IMR-90 (cell line): Measurements from ENCODE around the gene PPP1R1A. TPM values are rescaled to one million over a fixed set of nuclear protein-coding genes. Genes with fewer than 3 reads are reported as not detected.

Experiments
- ATAC-seq: fragments of 200-7000 bp; cut with Tn5 transposase; 2 replicates; pipeline ENCODE4 v1.9.1; 2020; ENCODE audit warnings: low read depth, mild to moderate bottlenecking, moderate library complexity
- BruUV-seq: library from RNA; stranded (reverse); fragments of 400-500 nt; replicated peaks from 2 replicates; lab custom pipeline; 2021; lab: Mats Ljungman, UMichigan
- CTCF ChIA-PET: fragments of 300-600 bp; formaldehyde crosslinking; extraction: SDS; loops from one replicate; lab custom pipeline; 2021; ENCODE audit warnings: antibody characterized with exemption; lab: Yijun Ruan, JAX
- POLR2A ChIA-PET: fragments of 300-600 bp; sonication (Branson Sonifier 250); formaldehyde crosslinking; loops from one replicate; lab custom pipeline; 2022; ENCODE audit warnings: antibody characterized with exemption; ENCODE audit not compliant: unreplicated experiment; lab: Charles Lee
- DNase-seq: peaks from one replicate; pipeline ENCODE4 v3.0.0; 2013
- H2AFZ ChIP-seq: replicated peaks from 2 replicates; pipeline ENCODE3; 2013; ENCODE audit warnings: low read length, mild to moderate bottlenecking; ENCODE audit not compliant: poor library complexity
- H2AK5ac ChIP-seq: 2 replicates; pipeline ENCODE4 v1.6.1; 2013; ENCODE audit warnings: low read depth, low read length, inconsistent platforms
- H2AK9ac ChIP-seq: replicated peaks from 2 replicates; pipeline ENCODE3; 2013; ENCODE audit warnings: mild to moderate bottlenecking, low read depth, low read length, moderate library complexity; ENCODE audit not compliant: poor library complexity
- H2BK120ac ChIP-seq: 2 replicates; pipeline ENCODE4 v1.6.1; 2013; ENCODE audit warnings: low read depth, low read length, inconsistent platforms
- H2BK15ac ChIP-seq: 3 replicates; pipeline ENCODE4 v1.6.1; 2013; ENCODE audit warnings: low read depth, low read length, inconsistent platforms
- H2BK20ac ChIP-seq: 2 replicates; pipeline ENCODE4 v1.6.1; 2013; ENCODE audit warnings: low read depth, mild to moderate bottlenecking, inconsistent platforms, low read length, moderate library complexity
- H2BK5ac ChIP-seq: 2 replicates; pipeline ENCODE4 v1.6.1; 2013; ENCODE audit warnings: mild to moderate bottlenecking, low read depth, low read length, inconsistent platforms; ENCODE audit not compliant: poor library complexity, severe bottlenecking
- H3K14ac ChIP-seq: replicated peaks from 2 replicates; pipeline ENCODE4 v1.6.1; 2013; ENCODE audit warnings: low read depth, low read length, inconsistent platforms
- H3K18ac ChIP-seq: 2 replicates; pipeline ENCODE4 v1.6.1; 2013; ENCODE audit warnings: low read depth, low read length, control low read depth
- H3K23ac ChIP-seq: 2 replicates; pipeline ENCODE4 v1.6.1; 2013; ENCODE audit warnings: low read depth, low read length, inconsistent platforms
- H3K27ac ChIP-seq: 2 replicates; pipeline ENCODE4 v1.5.1; 2013; ENCODE audit warnings: mild to moderate bottlenecking, control low read depth, low read length; ENCODE audit not compliant: insufficient read depth
- H3K27me3 ChIP-seq: 2 replicates; pipeline ENCODE4 v1.6.1; 2013; ENCODE audit warnings: low read length; ENCODE audit not compliant: control insufficient read depth, insufficient read depth
- H3K36me3 ChIP-seq: 2 replicates; pipeline ENCODE4 v1.6.1; 2013; ENCODE audit warnings: low read length, mixed read lengths; ENCODE audit not compliant: control insufficient read depth, insufficient read depth
- H3K4ac ChIP-seq: 2 replicates; pipeline ENCODE4 v1.6.1; 2013; ENCODE audit warnings: low read depth, low read length, inconsistent platforms
- H3K4me1 ChIP-seq: 2 replicates; pipeline ENCODE4 v1.6.1; 2013; ENCODE audit warnings: low read length, mixed read lengths; ENCODE audit not compliant: control insufficient read depth, insufficient read depth
- H3K4me2 ChIP-seq: 2 replicates; pipeline ENCODE4 v1.6.1; 2013; ENCODE audit warnings: low read depth, mild to moderate bottlenecking, control low read depth, low read length, moderate library complexity
- H3K4me3 ChIP-seq: 2 replicates; pipeline ENCODE4 v1.5.1; 2013; ENCODE audit warnings: low read depth, mild to moderate bottlenecking, control low read depth, low read length, moderate library complexity; ENCODE audit not compliant: insufficient read depth
- H3K56ac ChIP-seq: 2 replicates; pipeline ENCODE4 v1.6.1; 2013; ENCODE audit warnings: low read length, inconsistent platforms; ENCODE audit not compliant: insufficient read depth; ENCODE audit errors: extremely low read depth
- H3K79me1 ChIP-seq, 2 experiments: 2 replicates each; pipeline ENCODE4 v1.6.1; 2013; ENCODE audit warnings: low read length in 2 of 2, inconsistent platforms in 1 of 2, low read depth in 1 of 2
- H3K9ac ChIP-seq: 2 replicates; pipeline ENCODE4 v1.6.1; 2013; ENCODE audit warnings: low read depth, low read length, control low read depth
- H3K9me1 ChIP-seq: 2 replicates; pipeline ENCODE4 v1.6.1; 2013; ENCODE audit warnings: low read length, inconsistent platforms; ENCODE audit not compliant: insufficient read depth
- H3K9me3 ChIP-seq: 2 replicates; pipeline ENCODE4 v1.6.1; 2013; ENCODE audit warnings: low read length; ENCODE audit not compliant: control insufficient read depth, insufficient read depth
- H4K20me1 ChIP-seq: 2 replicates; pipeline ENCODE4 v1.6.1; 2013; ENCODE audit warnings: low read length, inconsistent platforms; ENCODE audit not compliant: insufficient read depth
- H4K5ac ChIP-seq: 2 replicates; pipeline ENCODE4 v1.6.1; 2013; ENCODE audit warnings: mild to moderate bottlenecking, low read depth, low read length, control low read depth
- H4K8ac ChIP-seq, 2 experiments: 2 replicates each; pipeline ENCODE4 v1.6.1; 2013; ENCODE audit warnings: low read depth in 2 of 2, low read length in 2 of 2, control low read depth in 1 of 2, inconsistent platforms in 1 of 2
- H4K91ac ChIP-seq: 2 replicates; pipeline ENCODE4 v1.6.1; 2013; ENCODE audit warnings: low read depth, low read length, inconsistent platforms; ENCODE audit not compliant: insufficient read depth
- CEBPB ChIP-seq: IDR thresholded peaks from 2 replicates; pipeline ENCODE4 v1.6.1; 2012; ENCODE audit warnings: low read depth, low read length, improper control_type of control experiment
- CHD1 ChIP-seq: IDR thresholded peaks from 2 replicates; pipeline ENCODE4 v1.6.1; 2012; ENCODE audit warnings: low read depth, low read length, improper control_type of control experiment
- RAD21 ChIP-seq: IDR thresholded peaks from 2 replicates; pipeline ENCODE4 v1.6.1; 2012; ENCODE audit warnings: low read length, improper control_type of control experiment
- SMC3 ChIP-seq: fragments of 150-350 bp; IDR thresholded peaks from 2 replicates; pipeline ENCODE4 v1.6.1; 2016; ENCODE audit warnings: low read depth, mild to moderate bottlenecking, antibody characterized with exemption, low read length, moderate library complexity
- WGBS, 2 experiments: methylation state at CpG; one replicate each; pipeline versions ENCODE4 v1.1.5 to v1.1.7; 2013; ENCODE audit warnings: missing lambda C conversion rate in 2 of 2; ENCODE audit not compliant: insufficient read length in 1 of 2; ENCODE audit errors: extremely low coverage in 2 of 2; 5-methylcytosine and 5-hydroxymethylcytosine counted together
- dilution Hi-C: fragments of 300-500 bp; cut with HindIII; formaldehyde crosslinking; loops from one replicate; pipeline ENCODE4 v1.14.3; 2018; ENCODE audit warnings: low sequenced_read_pairs; ENCODE audit not compliant: unreplicated experiment
- in situ Hi-C: fragments of 300-500 bp; cut with MboI; formaldehyde crosslinking; loops from 3 replicates; pipeline ENCODE4 v1.14.3; 2019; ENCODE audit warnings: low sequenced_read_pairs, inconsistent platforms, mixed read lengths
- intact Hi-C: fragments of 100-400 bp; cut with micrococcal nuclease; formaldehyde crosslinking; loops from 2 replicates; pipeline ENCODE4 v1.10.0; 2022
- polyA plus RNA-seq, 3 experiments: library from polyadenylated mRNA; depleted of rRNA; stranded (reverse); fragments of >200 nt; gene quantifications; 2 replicates each; pipeline ENCODE4 v1.2.3, GENCODE V29; 2012; ENCODE audit warnings: low replicate concordance in 1 of 3
- total RNA-seq: library from RNA; depleted of rRNA; stranded (reverse); fragments of >200 nt; gene quantifications from 2 replicates; pipeline ENCODE4 v1.2.3, GENCODE V29; 2012
- TF ChIP-seq, protein P1 (sequence below): conservative IDR thresholded peaks from 2 replicates; pipeline ENCODE4 v1.5.1; 2012; ENCODE audit warnings: mild to moderate bottlenecking, low read depth, low read length, improper control_type of control experiment

PPP1R1A gene
- total and polyA plus RNA-seq, 2 of the 4 experiments (the other 2 are of a cell fraction): not detected

GRCh38 chr12:54596526-54596946, 8.1 kb upstream of the PPP1R1A start:
- H3K79me1 ChIP-seq: no peaks in the 10 kb centered on the region
- no peak overlapping the region for H3K14ac ChIP-seq
- no peak overlapping the region for H2BK20ac ChIP-seq
- in situ Hi-C loops: no loop called here
- H3K9me1 ChIP-seq: no peaks in the 10 kb centered on the region
- no peak overlapping the region for H2BK120ac ChIP-seq
- H2AK5ac ChIP-seq: no peak overlapping the region
- H3K9me3 ChIP-seq: no peaks in the 10 kb centered on the region
- H3K23ac ChIP-seq: no peak overlapping the region
- no peak overlapping the region for H2BK5ac ChIP-seq
- H3K36me3 ChIP-seq: no peaks in the 10 kb centered on the region
- BruUV-seq: no TSS peak
- H2BK15ac ChIP-seq: no peak overlapping the region
- dilution Hi-C loops: no loop called here
- intact Hi-C loops: no loop called here
- H2AK9ac ChIP-seq: no peak overlapping the region
- CTCF ChIA-PET: interaction anchor here (0.7 to 1.3 kb wide), 3 partner anchors 10 to 36 kb away, joined by 3 to 7 read pairs (median 4); no protein-coding TSS in a partner anchor
- peak; percentile 22; the same call in 1 of the 2 replicates for TF ChIP-seq SMC3
- no peak for TF ChIP-seq CEBPB
- peak; percentile 26; the same call in 1 of the 2 replicates for TF ChIP-seq RAD21
- TF ChIP-seq, protein P1, sequence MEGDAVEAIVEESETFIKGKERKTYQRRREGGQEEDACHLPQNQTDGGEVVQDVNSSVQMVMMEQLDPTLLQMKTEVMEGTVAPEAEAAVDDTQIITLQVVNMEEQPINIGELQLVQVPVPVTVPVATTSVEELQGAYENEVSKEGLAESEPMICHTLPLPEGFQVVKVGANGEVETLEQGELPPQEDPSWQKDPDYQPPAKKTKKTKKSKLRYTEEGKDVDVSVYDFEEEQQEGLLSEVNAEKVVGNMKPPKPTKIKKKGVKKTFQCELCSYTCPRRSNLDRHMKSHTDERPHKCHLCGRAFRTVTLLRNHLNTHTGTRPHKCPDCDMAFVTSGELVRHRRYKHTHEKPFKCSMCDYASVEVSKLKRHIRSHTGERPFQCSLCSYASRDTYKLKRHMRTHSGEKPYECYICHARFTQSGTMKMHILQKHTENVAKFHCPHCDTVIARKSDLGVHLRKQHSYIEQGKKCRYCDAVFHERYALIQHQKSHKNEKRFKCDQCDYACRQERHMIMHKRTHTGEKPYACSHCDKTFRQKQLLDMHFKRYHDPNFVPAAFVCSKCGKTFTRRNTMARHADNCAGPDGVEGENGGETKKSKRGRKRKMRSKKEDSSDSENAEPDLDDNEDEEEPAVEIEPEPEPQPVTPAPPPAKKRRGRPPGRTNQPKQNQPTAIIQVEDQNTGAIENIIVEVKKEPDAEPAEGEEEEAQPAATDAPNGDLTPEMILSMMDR: peak; percentile 66
- TF ChIP-seq CHD1: no peak
- no peaks in the 10 kb centered on the region for H4K20me1 ChIP-seq
- no peak overlapping the region for H3K9ac ChIP-seq
- H4K91ac ChIP-seq: no peak overlapping the region
- no peak overlapping the region for H3K18ac ChIP-seq
- peak; percentile 88 for ATAC-seq
- 31% methylated on average over 3 of the region's 3 CpGs; no CpG with 5 or more reads in 1 of the 2 experiments for WGBS, 2 experiments
- H3K27me3 ChIP-seq: peaks cover 15% of the 10 kb centered on the region; the same call in 1 of the 2 replicates
- no peak overlapping the region for H3K56ac ChIP-seq
- H3K4me2 ChIP-seq: no peak overlapping the region
- H3K4ac ChIP-seq: no peak overlapping the region
- peak; percentile 52 for DNase-seq
- H3K4me3 ChIP-seq: no peak overlapping the region
- H3K4me1 ChIP-seq: no peaks in the 10 kb centered on the region
- H2AFZ ChIP-seq: no peak overlapping the region
- no peak overlapping the region for H4K8ac ChIP-seq
- H3K27ac ChIP-seq: no peak overlapping the region
- POLR2A ChIA-PET: no interaction called here
- H4K5ac ChIP-seq: no peak overlapping the region
